Cardiac septum (tissue), 1 donor: ENCODE data around the gene CTH. TPM values are rescaled to one million over a fixed set of nuclear protein-coding genes. Genes with fewer than 3 reads are reported as not detected.
"Not testable (repeated sequence)": the region's sequence is repeated elsewhere in the genome, so short reads cannot be mapped to it uniquely, and the experiment has no call there.

Experiments used
- DNase-seq: peaks from one replicate; pipeline ENCODE4 v3.0.0-alpha.2; 2020; ENCODE audit warnings: low spot score
- intact Hi-C: fragments of 100-400 bp; cut with DNase I; formaldehyde crosslinking; loops from one replicate; pipeline ENCODE4 v1.14.0; 2022
- total RNA-seq: library from RNA; stranded (reverse); fragmentation: NEBNext Ultra II Directional; extraction: Animal tissue kit (Norgen Biotek cat#: 25700); gene quantifications from one replicate; pipeline ENCODE4 v1.2.1, GENCODE V29; 2021
- donor health status: DM: no; HTN: no; CAD: no.

Gene CTH
- total RNA-seq, 1 donor from 2014 or later = 0.43 TPM

GRCh38 chr1:70401974-70402373 lies 9.1 kb upstream of the CTH start:
- no peak for DNase-seq
- intact Hi-C loops = no loop called here

- no peak for DNase-seq
- intact Hi-C loops = no loop called here
Observed at GRCh38 chr1:70403759-70404158, 7.3 kb upstream of the CTH start.

GRCh38 chr1:70405780-70406416 lies 5.2 kb upstream of the CTH start:
- no peak for DNase-seq
- intact Hi-C loops = no loop called here

- intact Hi-C loops = no loop called here
- DNase-seq = no peak
Observed at GRCh38 chr1:70409136-70409535, 1.9 kb upstream of the CTH start.

- intact Hi-C loops = loop anchor here (2.0 to 5.0 kb wide), 2 partner anchors 57 to 189 kb away; partner anchors contain the start of genes ANKRD13C and SRSF11
- DNase-seq = no peak
Observed at GRCh38 chr1:70411360-70411844, 334 bp downstream of the CTH start.

GRCh38 chr1:70415882-70416281 lies 4.8 kb downstream of the CTH start:
- intact Hi-C loops = no loop called here

GRCh38 chr1:70418973-70419734 lies 8.1 kb downstream of the CTH start:
- intact Hi-C loops, DNase-seq: not testable (repeated sequence)

More at GRCh38 chr1:70415882-70416281, 4.8 kb downstream of the CTH start:
- no peak for DNase-seq

- intact Hi-C loops = loop anchor here (5.0 kb wide), 1 partner anchor 48 kb away; no protein-coding TSS in a partner anchor
- no peak for DNase-seq
Observed at GRCh38 chr1:70420320-70420719, 9.3 kb downstream of the CTH start.

- DNase-seq = no peak
- intact Hi-C loops = no loop called here
Observed at GRCh38 chr1:70426154-70427131, 15.4 kb downstream of the CTH start.

- DNase-seq = no peak
- intact Hi-C loops = no loop called here
Observed at GRCh38 chr1:70427976-70428375, 16.9 kb downstream of the CTH start.

- intact Hi-C loops = no loop called here
- DNase-seq = no peak
Observed at GRCh38 chr1:70429219-70429618, 18.2 kb downstream of the CTH start.

- DNase-seq = no peak
- intact Hi-C loops = loop anchor here (10.0 kb wide), 1 partner anchor 55 kb away; no protein-coding TSS in a partner anchor
Observed at GRCh38 chr1:70429757-70430156, 18.7 kb downstream of the CTH start.

GRCh38 chr1:70431317-70431716 lies 20.2 kb downstream of the CTH start:
- intact Hi-C loops = loop anchor here (10.0 kb wide), 1 partner anchor 53 kb away; no protein-coding TSS in a partner anchor
- no peak for DNase-seq

GRCh38 chr1:70431874-70432273 lies 20.8 kb downstream of the CTH start:
- no peak for DNase-seq
- intact Hi-C loops = loop anchor here (10.0 kb wide), 1 partner anchor 53 kb away; no protein-coding TSS in a partner anchor

- DNase-seq = no peak
- intact Hi-C loops = loop anchor here (10.0 kb wide), 1 partner anchor 50 kb away; no protein-coding TSS in a partner anchor
Observed at GRCh38 chr1:70434253-70434859, 23.3 kb downstream of the CTH start.

GRCh38 chr1:70436622-70437251 lies 25.7 kb downstream of the CTH start:
- intact Hi-C loops = loop anchor here (10.0 kb wide), 1 partner anchor 48 kb away; no protein-coding TSS in a partner anchor
- DNase-seq = no peak

GRCh38 chr1:70438529-70438928 lies 27.5 kb downstream of the CTH start:
- DNase-seq = no peak
- intact Hi-C loops = loop anchor here (10.0 kb wide), 1 partner anchor 46 kb away; no protein-coding TSS in a partner anchor

GRCh38 chr1:70440642-70441391 lies 29.7 kb downstream of the CTH start:
- intact Hi-C loops = loop anchor here (5.0 kb wide), 1 partner anchor 71 kb away; no protein-coding TSS in a partner anchor

More at GRCh38 chr1:70440642-70441391, 29.7 kb downstream of the CTH start:
- no peak for DNase-seq
